Neural crest cell (in vitro differentiated cells): ENCODE measurements around the gene SCAND1. TPM values are rescaled to one million over a fixed set of nuclear protein-coding genes. Genes with fewer than 3 reads are reported as not detected.
A peak's percentile ranks its signal among the peaks of the same experiment; 100 is the strongest.

ENCODE experiments used
- DNase-seq: peaks from one replicate; pipeline ENCODE4 v3.0.0; 2021; ENCODE audit warnings: low read depth, mixed read lengths, low spot score
- H3K27ac Mint-ChIP-seq: one replicate; pipeline ENCODE4 v1.8.0; 2021; ENCODE audit warnings: mild to moderate bottlenecking, mixed read lengths; ENCODE audit not compliant: unreplicated experiment
- H3K27me3 Mint-ChIP-seq: 2 replicates; pipeline ENCODE4 v1.8.0; 2021; ENCODE audit warnings: low read depth, mild to moderate bottlenecking, mixed read lengths
- H3K36me3 Mint-ChIP-seq: 2 replicates; pipeline ENCODE4 v1.8.0; 2021; ENCODE audit warnings: low read depth, mild to moderate bottlenecking, mixed read lengths
- H3K4me1 Mint-ChIP-seq: 2 replicates; pipeline ENCODE4 v1.8.0; 2021; ENCODE audit warnings: mixed read lengths
- H3K4me3 Mint-ChIP-seq: one replicate; pipeline ENCODE4 v1.8.0; 2021; ENCODE audit warnings: mild to moderate bottlenecking, mixed read lengths
- H3K9me3 Mint-ChIP-seq: 2 replicates; pipeline ENCODE4 v1.8.0; 2021; ENCODE audit warnings: mixed read lengths
- total RNA-seq: library from RNA; stranded (reverse); gene quantifications from 2 replicates; pipeline ENCODE4 v1.2.1, GENCODE V29; 2021
- TF ChIP-seq, protein P1 (sequence below): fragments of 200-600 bp; sonication (generic); conservative IDR thresholded peaks from 2 replicates; pipeline ENCODE4 v1.5.0; 2021; ENCODE audit warnings: antibody characterized with exemption, mild to moderate bottlenecking

The SCAND1 gene
- total RNA-seq, 1 donor from 2014 or later, result 82.1 TPM

GRCh38 chr20:35981969-35982368 lies 27.7 kb upstream of the SCAND1 start:
- Mint-ChIP-seq H3K27ac (no peak overlapping the region), H3K27me3 (no peaks in the 10 kb centered on the region), H3K4me3 (no peak overlapping the region), H3K36me3 (no peaks in the 10 kb centered on the region), H3K9me3 (no peaks in the 10 kb centered on the region), H3K4me1 (peaks cover 4% of the 10 kb centered on the region)
- no peak for DNase-seq
- TF ChIP-seq, protein P1, sequence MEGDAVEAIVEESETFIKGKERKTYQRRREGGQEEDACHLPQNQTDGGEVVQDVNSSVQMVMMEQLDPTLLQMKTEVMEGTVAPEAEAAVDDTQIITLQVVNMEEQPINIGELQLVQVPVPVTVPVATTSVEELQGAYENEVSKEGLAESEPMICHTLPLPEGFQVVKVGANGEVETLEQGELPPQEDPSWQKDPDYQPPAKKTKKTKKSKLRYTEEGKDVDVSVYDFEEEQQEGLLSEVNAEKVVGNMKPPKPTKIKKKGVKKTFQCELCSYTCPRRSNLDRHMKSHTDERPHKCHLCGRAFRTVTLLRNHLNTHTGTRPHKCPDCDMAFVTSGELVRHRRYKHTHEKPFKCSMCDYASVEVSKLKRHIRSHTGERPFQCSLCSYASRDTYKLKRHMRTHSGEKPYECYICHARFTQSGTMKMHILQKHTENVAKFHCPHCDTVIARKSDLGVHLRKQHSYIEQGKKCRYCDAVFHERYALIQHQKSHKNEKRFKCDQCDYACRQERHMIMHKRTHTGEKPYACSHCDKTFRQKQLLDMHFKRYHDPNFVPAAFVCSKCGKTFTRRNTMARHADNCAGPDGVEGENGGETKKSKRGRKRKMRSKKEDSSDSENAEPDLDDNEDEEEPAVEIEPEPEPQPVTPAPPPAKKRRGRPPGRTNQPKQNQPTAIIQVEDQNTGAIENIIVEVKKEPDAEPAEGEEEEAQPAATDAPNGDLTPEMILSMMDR, result no peak

DNA sequence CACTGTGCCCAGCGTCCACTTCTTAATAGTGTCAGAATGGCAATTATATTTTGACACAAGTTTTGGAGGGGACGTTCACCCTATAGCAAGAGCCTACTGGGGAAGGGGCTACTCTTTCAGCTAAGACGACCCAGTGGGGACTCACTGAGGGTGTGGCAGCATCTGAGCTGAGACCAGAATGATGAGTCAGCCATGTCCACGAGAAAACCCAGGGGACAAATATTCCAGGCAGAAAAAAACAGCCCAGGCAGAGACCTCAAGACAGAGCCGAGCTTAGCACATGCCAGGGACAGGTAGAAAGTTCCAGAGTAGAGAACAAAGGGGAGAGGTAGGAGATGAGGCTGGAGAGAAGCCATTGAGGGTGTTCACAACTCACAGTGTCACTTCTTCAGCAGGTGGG lies 25.2 kb upstream of the SCAND1 start:
- Mint-ChIP-seq H3K4me3 (no peak overlapping the region), H3K4me1 (peaks cover 4% of the 10 kb centered on the region), H3K9me3 (no peaks in the 10 kb centered on the region), H3K27ac (no peak overlapping the region), H3K27me3 (no peaks in the 10 kb centered on the region), H3K36me3 (no peaks in the 10 kb centered on the region)
- no peak for DNase-seq
- TF ChIP-seq, protein P1, result no peak

GRCh38 chr20:35978041-35978513 lies 23.8 kb upstream of the SCAND1 start:
- DNase-seq, result no peak

DNA sequence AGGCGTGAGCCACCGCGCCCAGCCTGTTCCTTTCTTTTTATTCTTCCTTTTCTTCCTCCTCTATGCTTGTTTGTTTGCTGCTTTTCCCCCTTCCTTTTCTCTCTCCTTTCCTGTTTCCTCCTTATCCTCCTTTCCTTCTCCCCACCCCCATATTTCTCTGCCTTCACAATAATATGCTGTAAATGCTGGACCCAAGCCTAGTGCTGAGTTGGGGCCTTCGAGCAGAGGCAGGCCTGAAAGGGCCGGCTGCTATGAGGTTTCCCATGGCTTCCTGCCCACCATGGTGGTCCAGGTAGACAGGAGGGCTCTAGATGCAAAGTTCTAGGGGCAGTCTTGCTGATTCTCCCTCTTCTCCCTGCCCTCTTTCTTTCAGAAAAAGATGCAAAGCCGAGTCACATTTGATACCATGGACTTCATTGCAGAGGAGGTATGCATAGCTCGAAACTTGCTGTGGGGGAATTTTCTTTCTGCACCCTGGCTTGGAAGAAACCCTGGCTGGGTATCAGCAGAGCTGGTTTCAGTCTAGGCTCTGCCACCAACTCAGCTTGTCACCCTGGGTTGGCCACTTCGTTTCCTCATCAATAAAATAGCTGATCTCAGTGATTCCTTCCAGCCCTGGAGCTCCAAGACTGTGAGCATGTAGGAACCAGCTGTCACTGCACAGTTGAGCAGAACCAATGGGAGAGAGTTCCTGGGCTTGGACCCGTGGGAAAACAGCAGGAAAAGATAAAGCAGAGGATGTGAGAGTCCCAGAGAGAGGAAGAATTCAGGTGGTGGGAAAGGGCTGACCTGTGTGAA lies 21.5 kb upstream of the SCAND1 start:
- peaks cover 2% of the 10 kb centered on the region for H3K9me3 Mint-ChIP-seq
- TF ChIP-seq, protein P1, result no peak
- H3K27ac Mint-ChIP-seq, result peak overlapping the region; percentile 83
- no peaks in the 10 kb centered on the region for H3K4me1 Mint-ChIP-seq
- DNase-seq, result no peak
- H3K36me3 Mint-ChIP-seq, result no peaks in the 10 kb centered on the region
- no peak overlapping the region for H3K4me3 Mint-ChIP-seq
- H3K27me3 Mint-ChIP-seq, result no peaks in the 10 kb centered on the region

More at GRCh38 chr20:35978041-35978513, 23.8 kb upstream of the SCAND1 start:
- Mint-ChIP-seq H3K4me3 (no peak overlapping the region), H3K27ac (no peak overlapping the region), H3K9me3 (no peaks in the 10 kb centered on the region), H3K4me1 (no peaks in the 10 kb centered on the region), H3K27me3 (no peaks in the 10 kb centered on the region), H3K36me3 (no peaks in the 10 kb centered on the region)
- TF ChIP-seq, protein P1, result no peak

DNA sequence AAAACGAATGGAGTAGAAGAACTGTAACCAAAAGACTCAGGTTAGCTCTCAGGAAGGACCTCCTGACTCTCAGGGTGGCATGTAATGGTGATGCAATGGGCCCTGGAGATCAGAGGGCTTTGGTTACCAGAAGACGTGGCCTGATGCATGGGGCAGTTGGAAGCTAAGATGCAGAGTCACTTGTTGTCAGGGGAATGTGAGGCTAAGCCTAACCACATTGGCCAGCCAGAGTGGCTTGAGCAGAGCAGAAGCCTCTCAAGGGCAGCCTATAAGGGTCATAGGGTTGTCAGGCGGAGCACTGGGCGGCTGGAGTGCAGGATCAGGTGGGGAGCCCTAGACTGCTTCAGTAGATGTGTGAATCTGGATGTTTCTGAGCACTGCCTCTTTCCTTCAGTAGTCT lies 20.0 kb upstream of the SCAND1 start:
- DNase-seq, result no peak
- TF ChIP-seq, protein P1, result no peak
- no peaks in the 10 kb centered on the region for H3K36me3 Mint-ChIP-seq
- no peaks in the 10 kb centered on the region for H3K27me3 Mint-ChIP-seq
- peaks cover 2% of the 10 kb centered on the region for H3K9me3 Mint-ChIP-seq
- no peak overlapping the region for H3K27ac Mint-ChIP-seq
- H3K4me1 Mint-ChIP-seq, result no peaks in the 10 kb centered on the region
- H3K4me3 Mint-ChIP-seq, result no peak overlapping the region
